Stimulated activated CD4-positive, alpha-beta T cell treated with anti-CD3 and anti-CD28 coated beads, Interleukin-12 subunit alpha, Interleukin-12 subunit beta, amount 100 ng/mL, for 24 hours (primary cell): Measurements from ENCODE around the gene KDM1A.

Experiments used
- DNase-seq, 2 experiments: peaks; one replicate each; pipeline ENCODE4 v3.0.0-alpha.2; 2020; ENCODE audit warnings: low read depth in 2 of 2

Gene KDM1A

DNA sequence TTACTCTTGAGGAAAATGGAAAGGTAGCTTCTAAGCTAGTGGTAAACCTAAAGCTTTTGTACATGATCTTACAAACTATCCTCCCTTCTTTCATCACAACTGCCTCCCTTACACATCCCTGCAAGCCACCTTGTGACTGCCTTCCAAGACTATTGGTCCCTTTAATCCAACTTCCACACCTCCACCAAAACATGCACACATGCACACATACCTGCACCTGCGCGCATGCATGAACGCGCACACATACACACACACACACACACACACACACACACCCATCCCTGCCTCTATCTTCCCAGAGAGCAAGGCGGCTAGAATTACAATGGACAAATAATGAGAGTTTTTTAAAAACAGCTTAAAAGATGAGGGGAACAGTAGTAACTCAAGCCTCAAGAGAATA lies 91.1 kb downstream of the KDM1A start:
- DNase-seq = no peak

DNA sequence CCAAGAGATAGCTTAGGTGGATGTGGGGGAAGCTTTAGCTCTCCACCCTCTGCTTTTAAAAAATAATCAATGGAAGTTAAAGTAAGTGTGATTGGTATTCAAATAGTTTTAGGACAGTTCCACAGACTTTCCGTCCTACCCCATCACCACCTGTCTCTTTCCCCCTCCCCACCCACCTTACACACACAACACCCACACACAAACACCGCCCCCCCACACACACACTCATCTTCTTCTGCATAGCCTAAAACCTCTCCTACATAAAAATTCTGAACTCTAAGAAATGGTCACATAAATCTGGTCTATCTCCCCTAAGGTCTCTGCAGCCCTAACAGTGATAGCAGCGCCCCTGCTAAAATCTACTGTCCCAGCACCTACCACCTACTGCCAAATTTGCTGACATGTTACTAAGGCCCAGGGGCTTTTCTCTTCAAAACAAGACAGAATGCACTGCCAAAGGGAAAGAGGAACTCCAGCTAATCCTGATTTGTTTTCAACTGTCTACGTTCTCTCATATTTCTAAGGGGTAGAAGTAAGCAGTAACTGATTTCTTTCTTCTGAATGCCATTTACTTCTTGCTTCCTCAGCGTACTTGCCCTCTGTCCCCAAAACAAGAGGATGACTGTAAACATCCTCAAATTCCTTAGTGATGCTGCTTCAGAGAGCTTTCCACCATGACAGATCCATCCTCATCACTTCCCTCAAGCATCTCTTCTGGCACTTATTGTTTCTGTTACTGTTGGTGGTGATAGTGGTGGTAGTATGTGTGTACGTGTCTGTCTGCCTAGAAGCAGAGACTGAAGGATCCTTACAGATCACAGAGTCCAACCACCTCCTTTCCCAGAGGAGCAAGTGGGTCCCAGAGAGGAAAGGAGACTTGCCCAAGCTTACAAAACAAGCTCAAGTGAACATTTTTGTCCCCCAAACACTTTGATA lies 92.6 kb downstream of the KDM1A start:
- no peak for DNase-seq

DNA sequence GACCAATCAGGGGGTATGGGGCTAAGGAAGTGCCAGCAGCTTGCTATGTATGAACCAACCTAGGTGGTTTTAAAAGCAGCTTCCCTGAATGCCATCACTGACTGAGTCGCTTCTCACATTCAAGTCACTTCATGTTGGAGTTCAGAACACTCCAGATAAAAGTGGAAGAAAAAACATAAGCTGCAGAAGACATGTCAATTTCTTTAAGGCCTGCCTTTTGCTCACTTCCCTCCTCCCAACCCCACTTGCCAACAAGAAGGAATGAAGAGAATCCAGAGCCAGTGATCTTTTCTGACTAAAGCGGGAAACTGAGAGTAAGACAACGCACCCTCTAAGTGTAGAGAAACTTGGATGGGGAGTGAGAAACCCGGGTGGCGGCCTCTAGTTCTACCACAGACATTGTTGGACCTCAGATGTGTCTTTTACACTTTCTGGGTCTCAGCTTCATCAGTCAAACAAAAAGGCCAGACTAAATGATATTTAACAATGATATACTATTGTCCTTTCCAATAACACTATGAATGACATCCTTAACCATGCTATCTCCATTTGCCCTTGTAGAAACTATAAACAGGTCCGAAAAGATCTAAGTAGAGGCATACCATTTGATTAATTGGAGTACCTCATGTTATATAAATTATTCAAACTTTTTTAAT lies 95.3 kb downstream of the KDM1A start:
- no peak for DNase-seq

DNA sequence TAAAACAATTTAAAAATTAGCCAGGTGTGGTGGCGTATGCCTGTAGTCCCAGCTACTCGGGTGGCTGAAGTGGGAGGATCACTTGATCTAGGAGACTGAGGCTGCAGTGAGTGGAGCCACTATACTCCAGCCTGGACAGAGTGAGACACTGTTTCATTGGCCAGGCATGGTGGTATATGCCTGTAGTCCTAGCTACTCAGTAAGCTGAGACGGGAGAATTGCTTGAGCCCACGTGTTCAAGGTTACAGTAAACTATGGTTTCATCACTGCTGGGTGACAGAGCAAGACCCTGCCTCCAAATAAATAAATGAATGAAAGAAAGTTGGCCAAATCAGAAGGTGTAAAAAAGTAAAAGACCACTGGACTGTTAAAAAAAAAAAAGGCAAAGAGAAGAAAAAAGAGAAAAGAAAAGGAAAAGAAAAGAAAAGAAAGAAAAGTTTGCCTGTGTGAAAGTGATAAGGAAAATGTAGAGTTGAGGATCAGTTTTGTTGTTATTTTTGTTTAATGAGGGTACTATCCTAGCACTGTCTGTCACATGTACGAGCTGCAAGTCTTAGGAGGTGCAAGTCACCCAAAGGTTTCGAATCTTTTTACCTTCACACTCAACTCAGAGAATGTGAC lies 97.1 kb downstream of the KDM1A start:
- DNase-seq = no peak

DNA sequence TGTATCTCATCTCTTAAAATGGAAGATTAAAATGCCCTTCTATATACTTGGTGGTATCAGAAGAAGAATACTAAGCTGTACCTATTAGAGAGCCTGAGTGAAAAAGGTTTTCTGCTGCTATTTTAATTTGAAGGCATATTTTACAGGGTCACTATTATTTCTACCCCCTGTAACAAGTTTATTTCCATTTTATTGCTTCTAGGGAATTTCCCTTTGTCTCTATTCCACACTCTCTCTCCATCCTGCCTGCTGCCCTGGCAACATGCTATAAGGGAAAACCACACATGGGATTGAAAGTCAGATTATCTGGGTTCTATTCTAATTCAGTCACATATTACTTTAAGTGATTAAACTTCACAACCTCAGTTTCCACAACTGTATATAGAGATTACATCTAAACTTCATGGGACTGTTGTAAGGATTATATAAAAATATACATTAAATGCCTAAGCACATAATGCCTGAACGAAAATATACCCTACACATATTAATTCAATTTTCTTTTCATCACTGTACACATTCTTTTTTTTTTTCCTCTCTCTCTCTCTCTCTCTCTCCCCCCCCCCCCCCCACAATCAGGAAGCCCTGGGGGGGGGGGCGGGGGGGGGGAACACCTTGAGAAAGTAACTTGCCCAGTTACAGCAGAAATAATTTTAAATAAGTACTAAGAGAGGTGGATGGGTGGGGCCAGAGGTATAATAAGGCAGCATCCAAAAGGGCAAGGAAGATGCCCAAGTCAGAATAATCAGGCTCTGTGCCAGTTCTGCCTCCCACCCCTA lies 97.8 kb downstream of the KDM1A start:
- DNase-seq = no peak

DNA sequence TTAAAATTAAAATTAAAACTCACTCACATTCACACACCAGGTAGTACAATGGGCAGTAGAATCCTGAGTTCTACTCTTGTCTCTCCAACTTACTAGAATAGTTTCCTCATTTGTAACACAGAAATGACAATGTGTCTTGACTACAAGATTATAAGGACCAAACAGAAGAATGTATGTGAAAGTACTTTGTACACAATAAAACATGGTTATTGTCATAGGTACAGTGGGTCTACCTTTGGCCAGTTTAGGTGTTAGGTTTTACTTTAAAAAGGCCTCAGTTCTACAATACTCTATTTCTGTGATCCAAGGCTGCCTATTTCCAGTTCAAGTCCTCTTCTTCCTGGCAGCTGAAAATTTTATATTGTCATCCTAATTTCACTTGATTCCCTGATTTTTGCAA lies 99.1 kb downstream of the KDM1A start:
- DNase-seq = no peak

DNA sequence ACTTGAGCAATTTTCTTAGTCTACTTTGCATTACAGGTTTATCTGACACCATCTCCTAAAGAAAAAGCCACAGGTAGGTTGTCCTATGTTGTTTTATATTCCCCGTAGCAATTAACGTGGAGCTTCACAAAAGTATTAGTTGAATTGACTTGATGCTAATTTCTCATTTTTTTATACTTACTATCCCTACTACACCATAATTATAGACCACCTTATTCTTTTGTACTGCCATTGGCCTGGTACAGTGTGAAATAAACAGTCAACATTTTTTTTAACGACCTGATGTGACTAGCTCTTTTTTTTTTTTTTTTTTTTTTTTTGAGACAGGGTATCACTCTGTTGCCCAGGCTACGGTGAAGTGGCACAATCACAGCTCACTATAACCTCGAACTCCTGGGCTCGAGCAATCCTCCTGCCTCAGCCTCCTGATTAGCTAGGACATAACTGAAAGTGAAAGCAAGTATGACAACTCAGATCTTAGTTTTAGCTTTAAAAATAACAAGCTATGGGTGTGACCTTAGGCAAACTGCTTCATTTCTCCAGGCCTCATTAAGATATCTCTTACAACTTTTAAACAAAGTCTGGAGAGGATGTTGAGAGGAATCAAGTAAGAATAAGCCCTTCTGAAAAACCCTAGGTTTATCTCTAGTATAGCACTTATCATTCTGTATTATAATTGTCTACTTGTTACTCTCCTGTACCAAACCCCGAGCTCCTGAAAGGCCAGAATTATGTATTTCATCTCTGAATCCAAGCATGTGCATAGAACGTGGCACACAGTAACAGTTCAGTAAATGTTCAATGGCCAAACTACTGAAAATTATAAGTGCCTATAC lies 99.9 kb downstream of the KDM1A start:
- no peak for DNase-seq

DNA sequence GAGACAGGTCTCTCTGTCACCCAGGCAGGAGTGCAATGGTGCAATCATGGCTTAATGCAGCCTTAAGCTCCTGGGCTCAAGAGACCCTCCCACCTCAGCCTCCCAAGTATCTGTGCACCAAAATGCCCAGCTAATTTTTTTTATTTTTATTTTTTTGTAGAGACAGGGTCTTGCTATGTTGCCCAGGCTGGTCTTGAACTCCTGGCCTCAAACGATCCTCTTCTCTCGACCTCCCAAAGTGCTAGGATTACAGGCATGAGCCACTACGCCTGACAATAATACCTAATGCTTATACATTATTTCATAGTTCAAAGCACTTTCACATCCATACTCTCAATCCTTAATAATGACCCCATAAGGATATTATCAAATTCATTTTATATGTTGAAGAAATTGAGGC lies 101.1 kb downstream of the KDM1A start:
- DNase-seq = no peak

DNA sequence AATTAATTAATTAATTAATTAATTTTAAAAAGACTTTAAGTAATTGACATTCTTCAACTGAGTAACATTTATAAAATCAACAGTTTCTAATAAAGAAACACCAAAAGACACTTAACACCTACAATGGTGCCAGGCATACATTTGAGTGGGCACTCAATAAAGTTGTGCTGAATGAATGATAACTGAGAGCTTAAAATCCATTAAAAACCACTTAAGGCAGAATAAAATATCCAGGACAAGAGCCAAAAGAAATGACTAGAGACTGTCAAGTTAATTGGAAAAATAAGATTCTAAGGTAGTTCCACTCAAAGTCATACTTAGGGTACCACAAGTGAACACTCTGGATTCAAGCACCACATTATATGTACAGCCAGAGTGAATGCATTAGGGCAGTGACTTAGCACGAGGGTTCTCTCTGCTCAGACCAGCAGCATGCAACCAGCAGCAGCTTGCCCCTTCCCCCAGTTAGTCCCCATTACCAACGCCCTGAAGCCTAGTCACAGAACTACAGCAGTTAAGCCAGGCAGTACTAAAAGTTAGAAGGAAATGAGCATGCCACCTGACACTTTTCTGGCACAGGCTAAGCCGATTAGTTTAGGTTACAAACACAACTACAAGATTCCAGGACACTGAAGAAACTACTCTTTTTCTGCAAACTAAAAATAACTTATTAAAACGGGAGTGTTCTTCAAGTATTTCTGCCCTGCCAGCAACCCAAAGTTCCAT lies 102.9 kb downstream of the KDM1A start:
- DNase-seq = no peak

DNA sequence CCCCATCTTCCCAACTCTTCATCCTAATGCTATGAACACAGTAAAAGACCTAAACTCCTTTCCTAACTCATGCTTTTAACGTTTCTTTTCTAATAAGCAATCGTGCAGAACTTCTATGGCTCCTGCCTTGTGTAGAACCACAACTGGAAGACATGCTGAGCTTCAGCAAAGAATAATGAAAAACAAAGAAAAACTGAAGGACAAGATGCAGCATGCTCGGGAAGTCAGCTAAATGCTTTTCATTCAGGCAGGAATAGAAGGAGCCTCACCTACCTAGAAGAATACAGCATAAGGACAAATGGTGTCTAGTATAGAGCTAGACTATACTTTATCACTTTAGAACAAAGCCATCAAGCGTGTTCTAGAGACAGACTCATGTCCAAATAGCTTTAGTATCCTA lies 103.5 kb downstream of the KDM1A start:
- no peak for DNase-seq

DNA sequence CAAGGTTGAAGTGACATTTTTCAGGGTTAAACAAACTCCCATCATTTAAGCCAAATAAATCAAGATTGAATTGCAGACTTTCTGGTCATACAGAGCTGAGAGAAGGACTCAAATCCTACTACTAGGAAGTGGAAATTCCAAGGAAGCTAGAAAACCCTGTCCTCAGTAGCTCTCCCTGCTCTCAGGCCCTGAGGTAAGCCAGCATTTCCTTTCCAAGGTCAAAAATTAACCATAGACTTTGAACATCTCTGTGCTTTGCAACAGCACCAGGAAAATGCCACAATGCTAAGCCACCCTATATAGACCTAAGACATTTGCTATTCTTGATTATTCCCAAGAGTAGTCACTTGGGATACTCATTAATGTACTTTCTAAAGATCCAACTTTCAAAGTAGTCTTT lies 104.3 kb downstream of the KDM1A start:
- DNase-seq = no peak

DNA sequence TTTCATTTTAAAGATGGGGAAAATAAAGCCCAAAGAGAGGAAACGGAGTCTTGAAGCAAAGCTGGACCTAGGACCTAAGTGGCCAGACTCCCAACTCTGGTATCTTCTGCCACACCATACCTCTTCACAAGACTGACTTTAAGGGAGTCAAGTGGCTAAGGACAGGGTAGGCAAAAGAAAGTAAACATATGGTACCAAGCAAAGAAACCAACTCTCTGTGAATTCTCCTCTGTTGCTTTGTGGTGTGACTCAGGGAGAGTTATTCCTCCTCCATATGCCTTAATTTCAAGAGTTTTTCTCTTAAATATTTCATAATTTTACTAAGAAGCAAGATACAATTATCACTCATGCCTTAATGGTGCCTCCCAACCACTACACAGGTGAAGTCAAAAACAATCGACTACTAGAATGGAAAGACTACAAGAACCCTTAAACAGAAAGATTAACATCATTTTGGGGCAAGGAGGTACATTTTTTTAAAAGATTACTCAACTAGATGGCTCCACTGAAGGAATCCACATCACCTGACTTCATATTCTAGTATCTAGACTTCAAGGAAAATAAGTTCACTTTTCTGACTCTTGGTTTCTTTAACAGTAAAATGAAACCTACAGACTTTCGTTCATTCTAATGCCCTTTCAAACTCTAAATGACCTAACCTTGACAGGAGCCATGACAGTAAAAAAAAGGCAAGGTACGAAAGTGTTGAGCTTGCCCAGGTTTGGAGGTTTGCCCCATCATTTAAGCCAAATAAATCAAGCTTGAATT lies 105.2 kb downstream of the KDM1A start:
- no peak for DNase-seq

DNA sequence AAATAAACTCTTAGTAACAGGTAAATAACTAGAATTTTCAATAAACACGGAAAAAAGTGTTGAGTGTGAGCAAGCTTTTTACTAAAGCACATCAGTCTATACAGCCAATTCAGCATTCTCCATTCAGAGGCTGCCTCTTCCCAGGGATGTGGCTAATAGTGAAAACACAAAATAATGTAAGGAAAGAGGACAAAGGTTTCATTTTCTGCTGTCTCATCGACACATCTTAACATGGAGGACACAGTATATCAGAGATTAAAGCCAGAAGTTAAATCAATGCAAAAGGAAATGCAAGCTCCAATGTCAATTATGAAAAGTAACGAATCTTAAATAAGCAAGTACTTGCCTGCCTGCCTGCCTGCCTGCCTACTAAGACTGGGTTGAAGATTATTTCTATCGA lies 106.2 kb downstream of the KDM1A start:
- DNase-seq = no peak

DNA sequence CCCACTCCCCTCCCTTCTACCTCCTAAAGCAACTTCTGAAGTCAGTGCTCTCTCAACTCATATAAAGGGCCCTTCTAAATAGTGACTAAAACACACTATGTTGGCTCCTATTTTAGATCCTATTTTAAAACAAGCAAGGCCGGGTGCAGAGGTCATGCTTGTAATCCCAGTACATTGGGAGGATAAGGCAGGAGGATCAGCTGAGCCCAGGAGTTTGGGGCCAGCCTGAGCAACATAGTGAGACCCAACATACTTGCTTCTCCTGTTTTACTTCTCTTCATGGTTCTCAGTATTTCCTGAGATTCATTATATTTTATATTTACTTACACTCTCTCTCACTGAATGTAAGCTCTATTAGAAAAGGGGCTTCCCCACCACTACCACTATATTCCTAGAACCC lies 106.9 kb downstream of the KDM1A start:
- no peak for DNase-seq

DNA sequence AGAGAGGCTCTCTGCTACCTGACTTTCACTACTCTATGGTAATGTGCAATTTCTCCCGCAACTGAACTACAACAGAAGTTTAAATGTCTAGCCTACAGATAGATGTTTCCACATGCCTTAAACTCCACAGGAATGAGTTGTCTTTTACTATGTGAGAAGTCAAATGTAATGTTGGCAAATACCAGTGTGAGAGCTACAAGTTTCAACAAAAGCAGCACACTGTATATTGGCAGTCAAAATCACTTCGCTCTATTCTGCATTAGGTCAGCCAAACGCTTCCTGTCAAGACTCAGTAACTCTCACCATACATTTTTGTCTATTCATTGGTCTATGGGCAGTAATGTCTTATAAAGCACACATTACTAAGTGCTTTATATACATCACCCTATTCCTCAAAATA lies 107.5 kb downstream of the KDM1A start:
- no peak for DNase-seq

DNA sequence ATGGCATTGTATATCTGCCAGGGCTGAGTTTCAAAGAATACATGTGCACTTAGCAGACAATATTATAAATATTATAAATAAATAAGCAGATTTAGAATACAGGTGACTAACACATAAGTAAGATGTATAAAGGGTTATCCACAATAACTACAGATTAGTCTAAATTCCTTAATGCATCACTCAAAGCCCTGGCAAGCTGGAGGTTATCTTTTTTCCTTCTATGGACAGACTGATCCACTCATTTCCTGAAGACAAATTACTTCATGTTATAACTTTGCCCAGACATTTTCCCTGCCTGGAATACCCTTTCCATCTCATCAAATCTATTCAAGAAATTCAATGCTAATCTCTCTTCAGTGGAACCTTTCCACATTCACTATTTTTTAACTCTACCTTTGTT lies 110.6 kb downstream of the KDM1A start:
- no peak for DNase-seq

DNA sequence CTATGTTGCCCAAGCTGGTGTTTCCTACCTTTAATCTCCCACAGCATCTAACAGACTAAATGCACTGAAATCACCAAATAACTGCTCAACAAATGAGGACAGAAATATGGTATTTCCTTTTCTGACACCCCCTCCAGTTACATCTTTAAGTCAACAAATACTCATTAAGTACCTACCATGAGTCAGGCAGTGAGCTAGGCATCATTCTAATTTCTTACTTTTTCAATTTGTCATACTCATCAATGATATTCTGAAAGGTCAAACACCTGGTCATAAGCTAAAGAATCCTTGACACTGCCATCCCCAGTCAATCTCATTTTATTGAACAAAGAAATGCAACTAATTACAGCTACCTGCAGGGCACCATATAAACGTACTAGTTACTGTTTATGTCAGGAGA lies 112.8 kb downstream of the KDM1A start:
- no peak for DNase-seq
